Calu3 (cell line): ENCODE results near the gene KTN1. TPM values are rescaled to one million over a fixed set of nuclear protein-coding genes. Genes with fewer than 3 reads are reported as not detected.

ENCODE experiments used
- BruUV-seq: library from RNA; stranded (reverse); fragments of 400-500 nt; replicated peaks from 2 replicates; lab custom pipeline; 2021; lab: Mats Ljungman, UMichigan
- CTCF ChIA-PET: fragments of 300-600 bp; sonication (Branson Sonifier 250); formaldehyde crosslinking; loops from one replicate; lab custom pipeline; 2022; ENCODE audit warnings: antibody characterized with exemption; lab: Charles Lee
- DNase-seq: peaks from one replicate; pipeline ENCODE4 v3.0.0; 2022
- H3K27ac Mint-ChIP-seq: one replicate; pipeline ENCODE4 v1.8.0; 2022; ENCODE audit warnings: mixed read lengths; ENCODE audit not compliant: unreplicated experiment
- H3K27me3 Mint-ChIP-seq: one replicate; pipeline ENCODE4 v1.8.0; 2022; ENCODE audit warnings: mixed read lengths; ENCODE audit not compliant: unreplicated experiment
- H3K36me3 Mint-ChIP-seq: one replicate; pipeline ENCODE4 v1.8.0; 2022; ENCODE audit warnings: mild to moderate bottlenecking, moderate library complexity, mixed read lengths; ENCODE audit not compliant: insufficient read depth, unreplicated experiment
- H3K4me1 Mint-ChIP-seq: one replicate; pipeline ENCODE4 v1.8.0; 2022; ENCODE audit warnings: mild to moderate bottlenecking, low read depth, mixed read lengths; ENCODE audit not compliant: unreplicated experiment
- H3K4me3 Mint-ChIP-seq: one replicate; pipeline ENCODE4 v1.8.0; 2022; ENCODE audit warnings: mild to moderate bottlenecking, low read depth, moderate library complexity, mixed read lengths; ENCODE audit not compliant: unreplicated experiment
- H3K9me3 Mint-ChIP-seq: one replicate; pipeline ENCODE4 v1.8.0; 2022; ENCODE audit warnings: low read depth, mixed read lengths; ENCODE audit not compliant: unreplicated experiment
- CTCF ChIP-seq: fragments of 200-600 bp; IDR thresholded peaks from one replicate; pipeline ENCODE4 v1.8.0; 2022; ENCODE audit warnings: antibody characterized with exemption; ENCODE audit not compliant: unreplicated experiment
- intact Hi-C: fragments of 100-400 bp; cut with micrococcal nuclease; formaldehyde crosslinking; loops from one replicate; pipeline ENCODE4 v1.10.0; 2022; ENCODE audit not compliant: unreplicated experiment
- total RNA-seq: library from RNA; stranded (reverse); gene quantifications from 2 replicates; pipeline ENCODE4 v1.2.3, GENCODE V29; 2022

KTN1 gene
- total RNA-seq, 1 experiment from 2014 or later = 141 TPM

DNA sequence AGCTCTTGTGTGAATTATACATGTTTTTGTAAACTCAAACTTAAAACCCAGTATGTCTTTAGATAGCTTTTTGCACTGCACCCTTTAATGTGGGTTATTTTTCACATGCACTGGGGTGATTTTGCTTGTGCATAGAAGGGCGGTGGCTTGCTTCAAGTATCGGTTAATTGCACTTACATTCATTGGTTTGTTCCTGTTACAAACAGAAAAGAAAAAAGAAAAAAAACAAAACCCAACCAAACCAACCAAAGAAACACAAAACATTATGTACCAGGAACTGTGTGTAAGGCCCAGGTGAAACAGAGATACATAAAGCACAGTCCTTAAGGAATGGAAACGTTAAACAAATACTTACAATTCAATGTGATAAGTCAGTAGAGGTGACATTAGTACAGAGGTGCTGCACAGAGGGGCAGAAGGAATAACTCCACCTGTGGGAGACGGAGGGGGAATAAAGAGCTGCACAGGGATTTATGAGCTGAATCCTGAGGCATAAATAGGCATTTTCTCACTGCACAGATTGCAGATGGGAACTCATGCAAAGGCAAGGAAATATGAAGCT lies 151.4 kb downstream of the KTN1 start:
- CTCF ChIA-PET = interaction anchor here (0.6 to 1.4 kb wide), 6 partner anchors 25 to 1584 kb away, joined by 3 to 6 read pairs (median 4); no protein-coding TSS in a partner anchor
- Mint-ChIP-seq H3K27ac (peak overlapping the region; percentile 76), H3K27me3 (no peaks in the 10 kb centered on the region), H3K36me3 (no peaks in the 10 kb centered on the region), H3K4me1 (peaks cover 31% of the 10 kb centered on the region), H3K4me3 (no peak overlapping the region), H3K9me3 (no peaks in the 10 kb centered on the region)
- intact Hi-C loops = loop anchor here (5.0 kb wide), 1 partner anchor 71 kb away; no protein-coding TSS in a partner anchor
- BruUV-seq = no TSS peak
- DNase-seq = no peak
- TF ChIP-seq CTCF = no peak

DNA sequence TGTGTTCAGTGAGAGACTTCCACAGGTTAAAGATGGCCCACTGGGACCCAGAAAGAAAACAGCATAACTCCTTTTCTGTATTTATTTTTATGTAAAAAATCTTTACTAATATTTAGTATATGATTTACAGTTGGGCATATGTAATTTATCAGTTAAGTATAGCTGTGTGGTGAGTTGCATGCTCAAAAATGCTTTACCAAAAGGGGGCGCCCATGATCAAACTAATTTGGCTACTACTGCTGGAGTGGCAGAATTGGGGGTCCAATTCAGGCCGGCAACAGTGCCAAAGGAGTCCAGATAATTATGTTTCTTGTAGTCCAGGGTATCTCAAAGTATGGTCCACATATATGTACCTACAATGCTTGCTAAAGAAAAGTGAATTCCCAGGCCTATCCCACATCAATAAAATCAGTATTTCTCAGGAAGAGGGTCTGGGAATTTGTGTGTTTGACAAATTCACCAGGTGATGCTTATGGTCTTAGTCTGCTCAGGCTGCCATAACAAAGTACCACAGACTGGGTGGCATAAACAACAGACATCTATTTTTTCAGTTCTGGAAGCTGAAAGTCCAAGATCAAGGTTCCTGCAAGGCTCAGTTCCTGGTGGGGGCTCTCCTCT lies 152.0 kb downstream of the KTN1 start:
- no peak overlapping the region for H3K27ac Mint-ChIP-seq
- intact Hi-C loops = loop anchor here (5.0 kb wide), 1 partner anchor 70 kb away; no protein-coding TSS in a partner anchor
- H3K9me3 Mint-ChIP-seq = no peaks in the 10 kb centered on the region
- peak; percentile 61 for TF ChIP-seq CTCF
- peaks cover 31% of the 10 kb centered on the region for H3K4me1 Mint-ChIP-seq
- DNase-seq = peak; percentile 58
- H3K36me3 Mint-ChIP-seq = no peaks in the 10 kb centered on the region
- no peak overlapping the region for H3K4me3 Mint-ChIP-seq
- no peaks in the 10 kb centered on the region for H3K27me3 Mint-ChIP-seq
- no TSS peak for BruUV-seq
- CTCF ChIA-PET = interaction anchor here (0.5 to 1.4 kb wide), 6 partner anchors 26 to 1584 kb away, joined by 3 to 6 read pairs (median 4); no protein-coding TSS in a partner anchor

GRCh38 chr14:55733599-55733998 lies 153.6 kb downstream of the KTN1 start:
- Mint-ChIP-seq H3K4me3 (no peak overlapping the region), H3K4me1 (peaks cover 31% of the 10 kb centered on the region), H3K36me3 (no peaks in the 10 kb centered on the region), H3K27me3 (no peaks in the 10 kb centered on the region), H3K27ac (no peak overlapping the region), H3K9me3 (no peaks in the 10 kb centered on the region)
- no peak for TF ChIP-seq CTCF
- no TSS peak for BruUV-seq
- CTCF ChIA-PET = interaction anchor here (1.1 to 1.2 kb wide), 2 partner anchors 74 to 269 kb away, joined by 3 to 4 read pairs; no protein-coding TSS in a partner anchor
- intact Hi-C loops = loop anchor here (5.0 kb wide), 1 partner anchor 69 kb away; no protein-coding TSS in a partner anchor
- no peak for DNase-seq

Other genes with a start within 250 kb of the KTN1 start
- 8.1 and 9.4 TPM in 2 replicates for gene ATG14, start 168.4 kb upstream of the KTN1 start, total RNA-seq
- gene TBPL2, start 139.6 kb upstream of the KTN1 start, total RNA-seq = not detected in 2 replicates